Mucosa of descending colon (tissue), 3 donors: ENCODE data around the gene CDK11A. TPM values are rescaled to one million over a fixed set of nuclear protein-coding genes. Genes with fewer than 3 reads are reported as not detected.
"Not testable (repeated sequence)": the region's sequence is repeated elsewhere in the genome, so short reads cannot be mapped to it uniquely, and the experiment has no call there.

Experiments used
- ATAC-seq: fragments of 200-7000 bp; cut with Tn5 transposase; one replicate; pipeline ENCODE4 v1.9.1; 2020; ENCODE audit warnings: mild to moderate bottlenecking, moderate library complexity
- DNase-seq, 3 donors: peaks; one replicate each; pipeline ENCODE4 v3.0.0-alpha.2; 2020
- H3K36me3 ChIP-seq: fragments of 200-600 bp; one replicate; pipeline ENCODE4 v1.8.0; 2021; ENCODE audit warnings: low read depth, mild to moderate bottlenecking
- H3K4me1 ChIP-seq: fragments of 200-600 bp; one replicate; pipeline ENCODE4 v1.8.0; 2021; ENCODE audit warnings: low read depth, mild to moderate bottlenecking
- H3K4me3 ChIP-seq: fragments of 200-600 bp; one replicate; pipeline ENCODE4 v1.8.0; 2021; ENCODE audit warnings: mild to moderate bottlenecking
- H3K9me3 ChIP-seq: fragments of 200-600 bp; one replicate; pipeline ENCODE4 v1.8.0; 2021; ENCODE audit warnings: mild to moderate bottlenecking
- intact Hi-C, 2 donors: fragments of 100-400 bp; cut with DNase I in 1 of 2; cut with micrococcal nuclease in 1 of 2; formaldehyde crosslinking; loops; one replicate each; pipeline versions ENCODE4 v1.11.0 to v1.11.1; 2022; cut with DNase I, micrococcal nuclease
- long read RNA-seq, 2 donors: library from polyadenylated mRNA; unstranded; transcript quantifications; one replicate each; pipeline ENCODE4 v2.0.0, GENCODE V29; 2019 to 2021
- total RNA-seq, 3 donors: library from RNA; stranded (reverse); fragmentation: NEBNext Ultra II Directional in 2 of 3; extraction: Animal tissue kit (Norgen Biotek cat#: 25700) in 2 of 3; gene quantifications; one replicate each; pipeline versions ENCODE4 v1.2.1 to v1.2.4, GENCODE V29; 2021 to 2023
- TF ChIP-seq, protein P1 (sequence below): fragments of 200-600 bp; IDR thresholded peaks from one replicate; pipeline ENCODE4 v1.8.0; 2022; ENCODE audit warnings: antibody characterized with exemption, mild to moderate bottlenecking
- donor health status: DM: no; HTN: no; CAD: no; lungs with moderate emphysema.
- donor health status: DM: no; HTN: no; CAD: no.
- donor health status: DM: no; HTN: yes; CAD: no.

CDK11A gene
- 10 to 100 TPM; 67.1 to 91.0 (median 83.5) TPM for total RNA-seq
- long read RNA-seq, donor 1, transcript CDK11A-204 (20 exons, 2,419 nt) = major isoform, 5 of 25 reads
- long read RNA-seq, donor 1, partial matches to known transcripts = 14 of 25 reads
- long read RNA-seq, donor 1, other reads (novel, unspliced or antisense) = 3 of 25 reads
- long read RNA-seq, donor 2, partial matches to known transcripts = 29 of 32 reads
- long read RNA-seq, donor 2, other reads (novel, unspliced or antisense) = 3 of 32 reads

DNA sequence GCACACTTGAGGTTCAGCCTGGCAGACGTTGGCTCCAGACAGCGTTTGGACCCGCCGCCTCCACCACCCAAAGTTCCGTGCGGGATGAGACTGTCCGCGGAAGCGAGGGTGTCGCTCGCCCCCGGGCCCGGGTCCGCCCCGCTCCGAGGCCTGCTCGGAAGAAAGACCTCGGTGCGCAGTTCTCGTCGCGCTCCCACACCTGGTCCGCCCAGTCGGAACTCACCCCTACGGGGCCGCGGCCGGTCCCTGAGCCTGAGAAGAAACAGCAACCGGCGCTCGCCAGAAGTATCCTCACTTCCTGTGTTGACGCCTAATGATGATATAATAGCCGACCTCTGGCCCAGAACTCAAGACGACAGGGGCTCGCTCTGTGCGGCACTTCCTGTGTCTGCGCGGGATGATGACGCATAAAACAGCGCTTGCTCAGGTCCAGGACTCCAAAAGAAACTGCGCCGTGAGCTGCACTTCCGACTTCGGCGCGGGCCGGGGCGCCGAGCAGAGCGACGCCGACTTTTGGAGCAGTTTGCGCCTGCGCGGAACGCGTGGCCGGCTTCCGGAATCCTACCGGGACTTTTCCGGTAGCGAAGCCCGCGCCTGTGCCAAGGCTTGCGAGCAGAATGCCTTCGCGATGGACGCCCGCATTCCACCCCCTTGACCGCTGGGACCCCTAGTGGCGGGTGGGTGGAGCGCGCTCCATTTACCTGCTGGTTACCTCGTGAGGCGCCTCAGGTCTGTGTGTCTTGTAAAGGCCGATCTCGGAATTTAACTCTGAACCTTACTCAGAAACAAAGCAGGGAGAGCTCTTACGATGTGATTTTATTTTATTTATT lies at the start of gene CDK11A:
TSS of gene CDK11A (minus strand) at position 323 of the 830 bp plus-strand sequence. CDS start 1,539 bp downstream, outside the sequence.
- H3K4me1 ChIP-seq, H3K9me3 ChIP-seq, H3K36me3 ChIP-seq, intact Hi-C loops: not testable (repeated sequence)
- DNase-seq (peak; percentile 96 to 100 (median 98)), ATAC-seq (peak; percentile 91)
- H3K4me3 ChIP-seq = peak within 1 kb of the TSS; percentile 37
- TF ChIP-seq, protein P1, sequence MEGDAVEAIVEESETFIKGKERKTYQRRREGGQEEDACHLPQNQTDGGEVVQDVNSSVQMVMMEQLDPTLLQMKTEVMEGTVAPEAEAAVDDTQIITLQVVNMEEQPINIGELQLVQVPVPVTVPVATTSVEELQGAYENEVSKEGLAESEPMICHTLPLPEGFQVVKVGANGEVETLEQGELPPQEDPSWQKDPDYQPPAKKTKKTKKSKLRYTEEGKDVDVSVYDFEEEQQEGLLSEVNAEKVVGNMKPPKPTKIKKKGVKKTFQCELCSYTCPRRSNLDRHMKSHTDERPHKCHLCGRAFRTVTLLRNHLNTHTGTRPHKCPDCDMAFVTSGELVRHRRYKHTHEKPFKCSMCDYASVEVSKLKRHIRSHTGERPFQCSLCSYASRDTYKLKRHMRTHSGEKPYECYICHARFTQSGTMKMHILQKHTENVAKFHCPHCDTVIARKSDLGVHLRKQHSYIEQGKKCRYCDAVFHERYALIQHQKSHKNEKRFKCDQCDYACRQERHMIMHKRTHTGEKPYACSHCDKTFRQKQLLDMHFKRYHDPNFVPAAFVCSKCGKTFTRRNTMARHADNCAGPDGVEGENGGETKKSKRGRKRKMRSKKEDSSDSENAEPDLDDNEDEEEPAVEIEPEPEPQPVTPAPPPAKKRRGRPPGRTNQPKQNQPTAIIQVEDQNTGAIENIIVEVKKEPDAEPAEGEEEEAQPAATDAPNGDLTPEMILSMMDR = peak; percentile 24

DNA sequence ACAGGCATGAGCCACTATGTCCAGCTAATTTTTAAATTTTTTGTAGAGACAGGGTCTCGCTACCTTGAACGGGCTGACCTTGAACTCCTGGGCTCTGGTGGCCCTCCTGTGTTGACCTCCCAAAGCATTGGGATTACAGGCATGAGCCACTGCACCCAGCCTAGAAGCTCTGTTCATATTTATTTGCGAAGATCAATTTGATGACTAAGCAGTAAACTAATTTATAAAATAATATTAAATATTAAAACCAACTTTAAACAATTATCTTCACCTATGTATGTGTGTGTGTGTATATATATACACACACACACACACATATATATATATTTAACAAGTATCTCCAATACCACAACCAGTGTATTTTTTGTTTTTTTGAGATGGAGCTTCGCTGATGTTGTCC lies 49.7 kb upstream of the CDK11A start:
- intact Hi-C loops = no loop called here
- TF ChIP-seq, protein P1 = no peak
- Histone ChIP-seq H3K4me3 (no peak overlapping the region), H3K36me3 (no peaks in the 10 kb centered on the region), H3K4me1 (peaks cover 28% of the 10 kb centered on the region), H3K9me3 (peaks cover 12% of the 10 kb centered on the region)
- DNase-seq = peak in 1 of 3 donors; percentile 22
- ATAC-seq = no peak

DNA sequence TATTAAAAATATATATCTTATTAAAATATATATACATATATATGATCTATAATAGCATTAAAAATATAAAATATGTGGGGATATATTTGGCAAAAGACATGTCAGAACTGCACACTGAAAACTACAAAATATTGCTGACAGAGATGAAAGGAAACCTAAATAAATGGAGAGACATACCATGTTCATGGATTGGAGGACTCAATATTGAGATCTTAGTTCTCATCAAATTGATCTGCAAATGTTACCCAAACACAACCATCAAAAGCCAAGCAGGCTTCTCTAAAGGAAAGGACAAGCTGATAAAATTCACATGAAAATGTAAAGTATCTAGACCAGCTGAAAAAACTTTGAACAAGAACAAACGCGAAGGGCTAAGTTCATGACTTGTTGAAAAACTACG lies 46.9 kb upstream of the CDK11A start:
- no peak for DNase-seq
- no peaks in the 10 kb centered on the region for H3K36me3 ChIP-seq
- H3K9me3 ChIP-seq = peaks cover 12% of the 10 kb centered on the region
- H3K4me3 ChIP-seq = no peak overlapping the region
- intact Hi-C loops = no loop called here
- TF ChIP-seq, protein P1 = no peak
- H3K4me1 ChIP-seq = peaks cover 14% of the 10 kb centered on the region
- ATAC-seq = no peak

DNA sequence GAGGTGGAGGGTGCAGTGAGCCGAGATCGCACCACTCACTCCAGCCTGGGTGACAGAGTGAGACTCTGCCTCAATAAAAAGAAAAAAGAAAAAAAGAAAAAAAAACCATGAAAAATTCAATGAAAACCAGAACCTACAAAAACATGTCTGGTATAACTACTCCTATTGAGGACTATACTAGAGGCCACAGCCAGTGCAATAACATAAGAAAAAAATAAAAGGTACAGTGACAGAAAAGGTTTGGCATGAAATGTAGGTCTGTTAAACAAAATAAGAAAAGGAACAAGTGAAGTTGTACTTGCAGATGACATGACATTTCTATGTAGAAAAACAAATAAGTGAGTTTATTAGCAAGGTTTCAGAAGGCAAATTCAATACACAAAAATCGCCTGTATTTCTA lies 45.9 kb upstream of the CDK11A start:
- Histone ChIP-seq H3K9me3 (peaks cover 12% of the 10 kb centered on the region), H3K4me3 (no peak overlapping the region), H3K36me3 (no peaks in the 10 kb centered on the region), H3K4me1 (peaks cover 4% of the 10 kb centered on the region)
- intact Hi-C loops = no loop called here
- DNase-seq (no peak), ATAC-seq (no peak)
- TF ChIP-seq, protein P1 = no peak

DNA sequence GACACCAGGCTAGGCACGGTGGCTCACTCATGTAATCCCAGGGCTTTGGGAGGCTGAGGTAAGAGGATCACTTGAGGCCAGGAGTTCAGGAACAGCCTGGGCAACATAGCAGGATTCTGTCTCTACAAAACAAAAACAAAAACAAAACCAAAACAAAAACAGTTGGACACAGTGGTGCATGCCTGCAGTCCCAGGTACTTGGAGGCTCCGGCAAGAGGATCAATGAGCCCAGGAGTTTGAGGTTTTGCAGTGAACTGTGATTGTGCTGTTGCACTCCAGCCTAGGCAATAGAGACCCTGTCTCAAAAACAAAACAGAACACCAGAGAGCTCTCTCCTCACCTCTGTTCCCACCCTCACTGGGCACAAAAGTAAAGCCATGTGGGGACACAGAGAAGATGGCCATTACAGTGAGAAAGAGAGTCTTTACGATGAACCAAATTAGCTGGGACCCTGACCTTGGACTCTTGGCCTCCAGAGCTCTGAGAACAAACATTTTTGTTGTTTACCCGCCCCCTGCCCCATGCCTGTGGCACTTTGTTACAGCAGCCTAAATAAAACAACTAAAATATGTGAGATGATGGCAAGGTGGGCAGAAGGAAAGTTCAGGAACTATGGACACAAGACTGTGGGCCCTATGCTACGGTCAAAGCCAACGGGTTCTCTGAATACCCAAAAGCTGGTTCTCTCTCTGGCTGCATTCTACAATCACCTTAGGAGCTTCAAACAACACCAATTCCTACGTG lies 44.3 kb upstream of the CDK11A start:
- Histone ChIP-seq H3K4me1 (no peaks in the 10 kb centered on the region), H3K36me3 (no peaks in the 10 kb centered on the region), H3K4me3 (no peak overlapping the region), H3K9me3 (peaks cover 12% of the 10 kb centered on the region)
- no peak for ATAC-seq
- no peak for DNase-seq
- intact Hi-C loops = no loop called here
- TF ChIP-seq, protein P1 = no peak
